ENCODE results near the gene KDM3A. TPM values are rescaled to one million over a fixed set of nuclear protein-coding genes. Genes with fewer than 3 reads are reported as not detected.
"Not testable (repeated sequence)": the region's sequence is repeated elsewhere in the genome, so short reads cannot be mapped to it uniquely, and the experiment has no call there.

The KDM3A gene
- polyA plus RNA-seq, 1 donor = 70.1 TPM

GRCh38 chr2:86476918-86477317, 35.7 kb downstream of the KDM3A start:
- no peak for DNase-seq

- no peak for DNase-seq
Measured at GRCh38 chr2:86477349-86477748, 36.2 kb downstream of the KDM3A start.

- DNase-seq = no peak
Measured at GRCh38 chr2:86480105-86480504, 38.9 kb downstream of the KDM3A start.

GRCh38 chr2:86482034-86482433, 40.9 kb downstream of the KDM3A start:
- no peak for DNase-seq

GRCh38 chr2:86484385-86484784, 43.2 kb downstream of the KDM3A start:
- DNase-seq = no peak

- DNase-seq = no peak
Measured at GRCh38 chr2:86485103-86485502, 43.9 kb downstream of the KDM3A start.

- DNase-seq = no peak
Measured at GRCh38 chr2:86485802-86486201, 44.6 kb downstream of the KDM3A start.

GRCh38 chr2:86487062-86487461, 45.9 kb downstream of the KDM3A start:
- DNase-seq = no peak

GRCh38 chr2:86488561-86489250, 47.5 kb downstream of the KDM3A start:
- DNase-seq = no peak

- DNase-seq = no peak
Measured at GRCh38 chr2:86489542-86489941, 48.4 kb downstream of the KDM3A start.

- no peak for DNase-seq
Measured at GRCh38 chr2:86490245-86490644, 49.1 kb downstream of the KDM3A start.

- DNase-seq = no peak
Measured at GRCh38 chr2:86491088-86491487, 49.9 kb downstream of the KDM3A start.

- DNase-seq = no peak
Measured at GRCh38 chr2:86492048-86492453, 50.9 kb downstream of the KDM3A start.

- not testable (repeated sequence) for DNase-seq
Measured at GRCh38 chr2:86496391-86496790, 55.2 kb downstream of the KDM3A start.

GRCh38 chr2:86498468-86499260, 57.5 kb downstream of the KDM3A start:
- DNase-seq = no peak

GRCh38 chr2:86499326-86499725, 58.2 kb downstream of the KDM3A start:
- DNase-seq = no peak

GRCh38 chr2:86500325-86501083, 59.3 kb downstream of the KDM3A start:
- DNase-seq = no peak

- DNase-seq = no peak
Measured at GRCh38 chr2:86507600-86507999, 66.4 kb downstream of the KDM3A start.

- no peak for DNase-seq
Measured at GRCh38 chr2:86510436-86510933, 69.3 kb downstream of the KDM3A start.

- no peak for DNase-seq
Measured at GRCh38 chr2:86512034-86512433, 70.9 kb downstream of the KDM3A start.

- DNase-seq = no peak
Measured at GRCh38 chr2:86512892-86513291, 71.7 kb downstream of the KDM3A start.

- DNase-seq = no peak
Measured at GRCh38 chr2:86513948-86514660, 72.9 kb downstream of the KDM3A start.

Data from left kidney (tissue), 2 donors.